ENCODE results near the gene CIT. TPM values are rescaled to one million over a fixed set of nuclear protein-coding genes. Genes with fewer than 3 reads are reported as not detected.

CIT gene
- total RNA-seq: 10 to 100 TPM; 10.3 to 75.9 (median 21.9) TPM

- Histone ChIP-seq H3K9me3 (no peaks in the 10 kb centered on the region), H3K36me3 (no peaks in the 10 kb centered on the region), H3K4me1 (peaks cover 0 to 4% (median 0%) of the 10 kb centered on the region in 4 donors), H3K4me3 (peak within 1 kb of the TSS; percentile 74 to 94 (median 81)), H3K27ac (peak within 1 kb of the TSS in 2 of 4 donors; percentile 38 to 69), H3K27me3 (no peaks in the 10 kb centered on the region)
- DNase-seq: peak; percentile 88 to 95 (median 91)
- TF ChIP-seq POLR2A (IDR thresholded peaks at IDR 0.05) (no peak), CTCF (IDR thresholded peaks at IDR 0.05) (no peak)
Measured at GRCh38 chr12:119876761-119877638, at the start of gene CIT. Gene CIT, minus strand, starts transcription at chr12:119877320. Its CDS starts 1,152 bp downstream, at chr12:119876168.

- DNase-seq: no peak
- Histone ChIP-seq H3K27me3 (no peaks in the 10 kb centered on the region), H3K27ac (no peak overlapping the region), H3K4me1 (no peaks in the 10 kb centered on the region), H3K9me3 (no peaks in the 10 kb centered on the region), H3K36me3 (no peaks in the 10 kb centered on the region), H3K4me3 (no peak overlapping the region)
- TF ChIP-seq CTCF (IDR thresholded peaks at IDR 0.05): no peak
- no peak for TF ChIP-seq POLR2A (IDR thresholded peaks at IDR 0.05)
Measured at GRCh38 chr12:119925269-119925668, 48.1 kb upstream of the CIT start.

GRCh38 chr12:119920064-119920463 lies 42.9 kb upstream of the CIT start:
- no peak overlapping the region for H3K4me3 ChIP-seq
- H3K27me3 ChIP-seq: no peaks in the 10 kb centered on the region
- H3K9me3 ChIP-seq: no peaks in the 10 kb centered on the region
- TF ChIP-seq POLR2A (IDR thresholded peaks at IDR 0.05) (no peak), CTCF (IDR thresholded peaks at IDR 0.05) (no peak)
- H3K4me1 ChIP-seq: no peaks in the 10 kb centered on the region
- no peak overlapping the region for H3K27ac ChIP-seq
- H3K36me3 ChIP-seq: no peaks in the 10 kb centered on the region
- no peak for DNase-seq

- DNase-seq: no peak
- Histone ChIP-seq H3K36me3 (no peaks in the 10 kb centered on the region), H3K9me3 (no peaks in the 10 kb centered on the region), H3K4me1 (no peaks in the 10 kb centered on the region), H3K4me3 (no peak overlapping the region), H3K27me3 (no peaks in the 10 kb centered on the region), H3K27ac (no peak overlapping the region)
- no peak for TF ChIP-seq CTCF (IDR thresholded peaks at IDR 0.05)
- no peak for TF ChIP-seq POLR2A (IDR thresholded peaks at IDR 0.05)
Measured at GRCh38 chr12:119915894-119916510, 38.9 kb upstream of the CIT start.

- Histone ChIP-seq H3K27me3 (no peaks in the 10 kb centered on the region), H3K9me3 (no peaks in the 10 kb centered on the region), H3K4me1 (no peaks in the 10 kb centered on the region), H3K36me3 (no peaks in the 10 kb centered on the region), H3K27ac (no peak overlapping the region), H3K4me3 (no peak overlapping the region)
- TF ChIP-seq CTCF (IDR thresholded peaks at IDR 0.05): no peak
- no peak for TF ChIP-seq POLR2A (IDR thresholded peaks at IDR 0.05)
- DNase-seq: no peak
Measured at GRCh38 chr12:119914666-119915065, 37.5 kb upstream of the CIT start.

Measured in Peyer's patch (tissue), 4 donors.